Fibroblast of lung (primary cell): ENCODE measurements around the gene ARHGAP44. TPM values are rescaled to one million over a fixed set of nuclear protein-coding genes. Genes with fewer than 3 reads are reported as not detected.

Source experiments
- DNase-seq, 2 donors: peaks; one replicate each; pipeline versions ENCODE4 v3.0.0 to v3.0.0-alpha.2; 2010; ENCODE audit warnings: low read depth in 2 of 2
- H2AFZ ChIP-seq: 2 replicates; pipeline ENCODE4 v1.5.1; 2012; ENCODE audit warnings: low read length, control low read depth, inconsistent platforms
- H3K27ac ChIP-seq: 2 replicates; pipeline ENCODE4 v1.5.1; 2011; ENCODE audit warnings: low read length, control low read depth; ENCODE audit not compliant: insufficient read depth
- H3K27me3 ChIP-seq: 2 replicates; pipeline ENCODE4 v1.5.1; 2011; ENCODE audit warnings: mild to moderate bottlenecking, low read length; ENCODE audit not compliant: control insufficient read depth, insufficient read depth
- H3K36me3 ChIP-seq: 2 replicates; pipeline ENCODE4 v1.5.1; 2011; ENCODE audit warnings: low read length; ENCODE audit not compliant: control insufficient read depth, insufficient read depth
- H3K4me1 ChIP-seq: 2 replicates; pipeline ENCODE4 v1.5.1; 2011; ENCODE audit warnings: low read length; ENCODE audit not compliant: control insufficient read depth, insufficient read depth; ENCODE audit errors: extremely low read depth
- H3K4me2 ChIP-seq: 2 replicates; pipeline ENCODE4 v1.5.1; 2011; ENCODE audit warnings: low read length, control low read depth; ENCODE audit not compliant: insufficient read depth; ENCODE audit errors: extremely low read depth
- H3K4me3 ChIP-seq, 4 experiments: fragments of 200-600 bp in 1 of 4; sonication (generic) in 1 of 4; replicated peaks in 1 of 4; 2 replicates each; pipeline ENCODE4 v1.5.1; 2011 to 2016; ENCODE audit warnings: low read length in 4 of 4, low read depth in 3 of 4, mild to moderate bottlenecking in 3 of 4, control low read depth in 2 of 4, inconsistent platforms in 1 of 4, mixed read lengths in 1 of 4; ENCODE audit not compliant: insufficient read depth in 1 of 4; ENCODE audit errors: control extremely low read depth in 1 of 4
- H3K79me2 ChIP-seq: 2 replicates; pipeline ENCODE4 v1.5.1; 2012; ENCODE audit warnings: mild to moderate bottlenecking, low read length, inconsistent platforms; ENCODE audit not compliant: control insufficient read depth, insufficient read depth
- H3K9ac ChIP-seq: 2 replicates; pipeline ENCODE4 v1.5.1; 2011; ENCODE audit warnings: mild to moderate bottlenecking, low read length, control low read depth; ENCODE audit not compliant: insufficient read depth
- H3K9me3 ChIP-seq: 2 replicates; pipeline ENCODE4 v1.5.1; 2012; ENCODE audit warnings: low read depth, low read length; ENCODE audit not compliant: control insufficient read depth, insufficient read depth
- H4K20me1 ChIP-seq: 2 replicates; pipeline ENCODE4 v1.5.1; 2011; ENCODE audit warnings: low read length; ENCODE audit not compliant: control insufficient read depth, insufficient read depth; ENCODE audit errors: extremely low read depth
- CTCF ChIP-seq, 2 donors: IDR thresholded peaks in 1 of 2; conservative IDR thresholded peaks in 1 of 2; 1 replicate in 1 of 2; 2 replicates in 1 of 2; pipeline ENCODE4 v1.5.1; 2011 to 2012; ENCODE audit warnings: low read length in 2 of 2, control low read depth in 1 of 2, inconsistent platforms in 1 of 2, low read depth in 1 of 2, mild to moderate bottlenecking in 1 of 2
- EZH2 ChIP-seq: IDR thresholded peaks from 2 replicates; pipeline ENCODE4 v1.5.1; 2012; ENCODE audit warnings: low read length, control low read depth, mild to moderate bottlenecking; ENCODE audit errors: missing control alignments
- polyA plus RNA-seq, 2 donors: library from polyadenylated mRNA; depleted of rRNA in 1 of 2; stranded (reverse) in 1 of 2; unstranded in 1 of 2; fragments of >200 nt; gene quantifications; 2 replicates each; pipeline ENCODE4 v1.2.1, GENCODE V29; 2011 to 2012; ENCODE audit warnings: missing spikeins in 1 of 2
- total RNA-seq: library from RNA; depleted of rRNA; stranded (reverse); fragments of >200 nt; gene quantifications from 2 replicates; pipeline ENCODE4 v1.2.1, GENCODE V29; 2014

ARHGAP44 gene
- total and polyA plus RNA-seq, 2 donors (not counting 1 experiment from before 2014, with no cell fraction given): 0.48 to 1.7 TPM

GRCh38 chr17:12756786-12757185 lies 32.5 kb upstream of the ARHGAP44 start:
- no peaks in the 10 kb centered on the region for H3K79me2 ChIP-seq
- DNase-seq: peak; percentile 20 to 26
- H2AFZ ChIP-seq: no peak overlapping the region
- TF ChIP-seq EZH2: no peak
- TF ChIP-seq CTCF (conservative IDR thresholded peaks at IDR 0.05 in 1 of 2, IDR thresholded peaks at IDR 0.05 in 1 of 2; ENCODE audit: low read depth in 1 of 2, low read length in 2 of 2): no peak
- no peak overlapping the region for H3K27ac ChIP-seq
- H3K4me3 ChIP-seq: no peak overlapping the region
- H3K36me3 ChIP-seq: no peaks in the 10 kb centered on the region
- no peaks in the 10 kb centered on the region for H4K20me1 ChIP-seq
- H3K9ac ChIP-seq: no peak overlapping the region
- no peaks in the 10 kb centered on the region for H3K27me3 ChIP-seq
- H3K4me2 ChIP-seq: no peak overlapping the region
- no peaks in the 10 kb centered on the region for H3K4me1 ChIP-seq
- H3K9me3 ChIP-seq: no peaks in the 10 kb centered on the region

- no peak overlapping the region for H2AFZ ChIP-seq
- no peak overlapping the region for H3K4me2 ChIP-seq
- no peaks in the 10 kb centered on the region for H3K9me3 ChIP-seq
- H3K9ac ChIP-seq: no peak overlapping the region
- TF ChIP-seq CTCF (conservative IDR thresholded peaks at IDR 0.05 in 1 of 2, IDR thresholded peaks at IDR 0.05 in 1 of 2; ENCODE audit: low read depth in 1 of 2, low read length in 2 of 2) (no peak), EZH2 (no peak)
- H3K4me1 ChIP-seq: no peaks in the 10 kb centered on the region
- no peaks in the 10 kb centered on the region for H3K27me3 ChIP-seq
- H3K4me3 ChIP-seq: no peak overlapping the region
- no peak overlapping the region for H3K27ac ChIP-seq
- no peaks in the 10 kb centered on the region for H4K20me1 ChIP-seq
- peak in 1 of 2 donors; percentile 8 for DNase-seq
- no peaks in the 10 kb centered on the region for H3K36me3 ChIP-seq
- H3K79me2 ChIP-seq: no peaks in the 10 kb centered on the region
Measured at GRCh38 chr17:12759090-12759489, 30.2 kb upstream of the ARHGAP44 start.

- Histone ChIP-seq H2AFZ (no peak overlapping the region), H3K9ac (no peak overlapping the region), H3K4me2 (peak overlapping the region; percentile 4), H3K4me1 (no peaks in the 10 kb centered on the region), H3K36me3 (no peaks in the 10 kb centered on the region), H3K27ac (no peak overlapping the region), H3K9me3 (no peaks in the 10 kb centered on the region), H4K20me1 (no peaks in the 10 kb centered on the region), H3K79me2 (no peaks in the 10 kb centered on the region), H3K4me3 (no peak overlapping the region), H3K27me3 (no peaks in the 10 kb centered on the region)
- DNase-seq: peak; percentile 83 to 93
- TF ChIP-seq CTCF (conservative IDR thresholded peaks at IDR 0.05 in 1 of 2, IDR thresholded peaks at IDR 0.05 in 1 of 2; ENCODE audit: low read depth in 1 of 2, low read length in 2 of 2) (no peak), EZH2 (no peak)
Measured at GRCh38 chr17:12765548-12765947, 23.8 kb upstream of the ARHGAP44 start.
